ENCODE results near the gene ALG12. TPM values are rescaled to one million over a fixed set of nuclear protein-coding genes. Genes with fewer than 3 reads are reported as not detected.
A peak's percentile ranks its signal among the peaks of the same experiment; 100 is the strongest.

The ALG12 gene
- total RNA-seq, 1 experiment from 2014 or later, result 29.2 TPM

DNA sequence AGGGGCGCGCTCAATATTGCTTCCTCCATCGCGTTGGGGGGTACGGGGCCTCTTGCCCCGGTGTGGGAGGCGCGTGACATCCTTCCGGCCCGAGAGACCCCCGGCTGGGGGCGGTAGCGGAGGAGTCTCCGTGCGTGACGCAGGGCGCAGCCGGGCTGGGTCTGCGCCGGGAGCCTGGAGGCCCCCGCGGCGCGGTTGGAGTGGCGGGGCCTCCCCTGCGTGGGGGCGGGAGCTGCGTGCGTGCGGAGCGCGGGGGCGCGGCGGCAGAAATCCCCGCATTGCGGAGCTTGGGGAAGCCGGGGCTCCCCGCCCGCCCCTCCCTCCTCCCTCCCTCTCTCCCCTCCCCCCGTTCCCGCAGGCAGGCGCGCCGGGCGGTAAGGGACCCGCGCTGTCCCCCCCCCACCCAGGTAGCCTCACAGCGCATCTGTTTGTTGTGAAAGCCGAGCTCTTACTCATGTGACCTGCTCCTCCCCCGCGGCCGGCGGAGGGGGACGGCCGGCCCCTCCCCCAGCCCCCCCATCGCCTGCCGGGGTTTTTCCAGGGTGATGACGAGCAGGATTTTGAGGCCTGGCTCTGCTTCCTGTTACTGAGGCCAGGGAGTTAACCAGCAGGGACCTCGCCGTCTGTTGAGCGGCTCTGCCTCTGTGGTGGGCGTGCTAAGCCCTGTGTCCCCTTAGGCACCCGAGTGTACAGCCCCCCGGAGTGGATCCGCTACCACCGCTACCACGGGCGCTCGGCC lies 43.9 kb upstream of the ALG12 start:
- Mint-ChIP-seq H3K27ac (no peak overlapping the region; the same call in 1 of the 2 replicates), H3K4me3 (peak overlapping the region; percentile 81), H3K36me3 (peaks cover 7% of the 10 kb centered on the region), H3K9me3 (no peaks in the 10 kb centered on the region), H3K27me3 (ENCODE audit: low read depth) (no peaks in the 10 kb centered on the region; the same call in 1 of the 2 replicates), H3K4me1 (peaks cover 5% of the 10 kb centered on the region; the same call in 1 of the 2 replicates)
- ChIA-PET POLR2A (interaction anchor here (0.5 to 0.6 kb wide), 2 partner anchors 269 to 388 kb away, joined by 3 to 6 read pairs; no protein-coding TSS in a partner anchor), CTCF (interaction anchor here (0.6 to 2.5 kb wide), 7 partner anchors 10 to 68 kb away, joined by 3 to 17 read pairs (median 5); no protein-coding TSS in a partner anchor)
- TF ChIP-seq FOXP4 (CRISPR knock-in tag; IDR thresholded peaks at IDR 0.05) (no peak), HMGXB4 (CRISPR knock-in tag; IDR thresholded peaks at IDR 0.05) (no peak), MAX (CRISPR knock-in tag; IDR thresholded peaks at IDR 0.05) (0 out of 2 replicates have a peak, but pooled peaks have one; percentile 54), USF2 (CRISPR knock-in tag; IDR thresholded peaks at IDR 0.05) (peak; percentile 79), FOXK1 (CRISPR knock-in tag; IDR thresholded peaks at IDR 0.05) (peak; percentile 65), USF1 (CRISPR knock-in tag; IDR thresholded peaks at IDR 0.05) (peak; percentile 45; the same call in 1 of the 2 replicates), PRRX2 (CRISPR knock-in tag; IDR thresholded peaks at IDR 0.05) (no peak), ZNF671 (CRISPR knock-in tag; IDR thresholded peaks at IDR 0.05) (no peak), SMAD4 (CRISPR knock-in tag; IDR thresholded peaks at IDR 0.05) (no peak)
- TF ChIP-seq, protein P1, sequence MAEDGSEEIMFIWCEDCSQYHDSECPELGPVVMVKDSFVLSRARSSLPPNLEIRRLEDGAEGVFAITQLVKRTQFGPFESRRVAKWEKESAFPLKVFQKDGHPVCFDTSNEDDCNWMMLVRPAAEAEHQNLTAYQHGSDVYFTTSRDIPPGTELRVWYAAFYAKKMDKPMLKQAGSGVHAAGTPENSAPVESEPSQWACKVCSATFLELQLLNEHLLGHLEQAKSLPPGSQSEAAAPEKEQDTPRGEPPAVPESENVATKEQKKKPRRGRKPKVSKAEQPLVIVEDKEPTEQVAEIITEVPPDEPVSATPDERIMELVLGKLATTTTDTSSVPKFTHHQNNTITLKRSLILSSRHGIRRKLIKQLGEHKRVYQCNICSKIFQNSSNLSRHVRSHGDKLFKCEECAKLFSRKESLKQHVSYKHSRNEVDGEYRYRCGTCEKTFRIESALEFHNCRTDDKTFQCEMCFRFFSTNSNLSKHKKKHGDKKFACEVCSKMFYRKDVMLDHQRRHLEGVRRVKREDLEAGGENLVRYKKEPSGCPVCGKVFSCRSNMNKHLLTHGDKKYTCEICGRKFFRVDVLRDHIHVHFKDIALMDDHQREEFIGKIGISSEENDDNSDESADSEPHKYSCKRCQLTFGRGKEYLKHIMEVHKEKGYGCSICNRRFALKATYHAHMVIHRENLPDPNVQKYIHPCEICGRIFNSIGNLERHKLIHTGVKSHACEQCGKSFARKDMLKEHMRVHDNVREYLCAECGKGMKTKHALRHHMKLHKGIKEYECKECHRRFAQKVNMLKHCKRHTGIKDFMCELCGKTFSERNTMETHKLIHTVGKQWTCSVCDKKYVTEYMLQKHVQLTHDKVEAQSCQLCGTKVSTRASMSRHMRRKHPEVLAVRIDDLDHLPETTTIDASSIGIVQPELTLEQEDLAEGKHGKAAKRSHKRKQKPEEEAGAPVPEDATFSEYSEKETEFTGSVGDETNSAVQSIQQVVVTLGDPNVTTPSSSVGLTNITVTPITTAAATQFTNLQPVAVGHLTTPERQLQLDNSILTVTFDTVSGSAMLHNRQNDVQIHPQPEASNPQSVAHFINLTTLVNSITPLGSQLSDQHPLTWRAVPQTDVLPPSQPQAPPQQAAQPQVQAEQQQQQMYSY (CRISPR knock-in tag; IDR thresholded peaks at IDR 0.05), result no peak
- TF ChIP-seq, protein P2, sequence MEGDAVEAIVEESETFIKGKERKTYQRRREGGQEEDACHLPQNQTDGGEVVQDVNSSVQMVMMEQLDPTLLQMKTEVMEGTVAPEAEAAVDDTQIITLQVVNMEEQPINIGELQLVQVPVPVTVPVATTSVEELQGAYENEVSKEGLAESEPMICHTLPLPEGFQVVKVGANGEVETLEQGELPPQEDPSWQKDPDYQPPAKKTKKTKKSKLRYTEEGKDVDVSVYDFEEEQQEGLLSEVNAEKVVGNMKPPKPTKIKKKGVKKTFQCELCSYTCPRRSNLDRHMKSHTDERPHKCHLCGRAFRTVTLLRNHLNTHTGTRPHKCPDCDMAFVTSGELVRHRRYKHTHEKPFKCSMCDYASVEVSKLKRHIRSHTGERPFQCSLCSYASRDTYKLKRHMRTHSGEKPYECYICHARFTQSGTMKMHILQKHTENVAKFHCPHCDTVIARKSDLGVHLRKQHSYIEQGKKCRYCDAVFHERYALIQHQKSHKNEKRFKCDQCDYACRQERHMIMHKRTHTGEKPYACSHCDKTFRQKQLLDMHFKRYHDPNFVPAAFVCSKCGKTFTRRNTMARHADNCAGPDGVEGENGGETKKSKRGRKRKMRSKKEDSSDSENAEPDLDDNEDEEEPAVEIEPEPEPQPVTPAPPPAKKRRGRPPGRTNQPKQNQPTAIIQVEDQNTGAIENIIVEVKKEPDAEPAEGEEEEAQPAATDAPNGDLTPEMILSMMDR (IDR thresholded peaks at IDR 0.05), result no peak
- TF ChIP-seq, protein P3, sequence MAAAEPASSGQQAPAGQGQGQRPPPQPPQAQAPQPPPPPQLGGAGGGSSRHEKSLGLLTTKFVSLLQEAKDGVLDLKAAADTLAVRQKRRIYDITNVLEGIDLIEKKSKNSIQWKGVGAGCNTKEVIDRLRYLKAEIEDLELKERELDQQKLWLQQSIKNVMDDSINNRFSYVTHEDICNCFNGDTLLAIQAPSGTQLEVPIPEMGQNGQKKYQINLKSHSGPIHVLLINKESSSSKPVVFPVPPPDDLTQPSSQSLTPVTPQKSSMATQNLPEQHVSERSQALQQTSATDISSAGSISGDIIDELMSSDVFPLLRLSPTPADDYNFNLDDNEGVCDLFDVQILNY (CRISPR knock-in tag; IDR thresholded peaks at IDR 0.05), result peak; percentile 19; the same call in 1 of the 2 replicates
- TF ChIP-seq, protein P4, sequence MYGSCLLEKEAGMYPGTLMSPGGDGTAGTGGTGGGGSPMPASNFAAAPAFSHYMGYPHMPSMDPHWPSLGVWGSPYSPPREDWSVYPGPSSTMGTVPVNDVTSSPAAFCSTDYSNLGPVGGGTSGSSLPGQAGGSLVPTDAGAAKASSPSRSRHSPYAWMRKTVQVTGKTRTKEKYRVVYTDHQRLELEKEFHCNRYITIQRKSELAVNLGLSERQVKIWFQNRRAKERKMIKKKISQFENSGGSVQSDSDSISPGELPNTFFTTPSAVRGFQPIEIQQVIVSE (CRISPR knock-in tag; IDR thresholded peaks at IDR 0.05; ENCODE audit: borderline replicate concordance), result no peak
- no peak; the same call in 1 of the 2 replicates for ATAC-seq
- peak; percentile 77 for DNase-seq (ENCODE audit: low spot score)

All from WTC11 (cell line).